Activated naive CD4-positive, alpha-beta T cell treated with anti-CD3 and anti-CD28 coated beads, Interleukin-2, amount 50 U/mL, for 72 hours (primary cell): ENCODE measurements around the gene PTP4A2. TPM values are rescaled to one million over a fixed set of nuclear protein-coding genes. Genes with fewer than 3 reads are reported as not detected.
"Not testable (repeated sequence)": the region's sequence is repeated elsewhere in the genome, so short reads cannot be mapped to it uniquely, and the experiment has no call there.

ENCODE experiments used
- ATAC-seq, 2 donors: fragments of 150-1000 bp; cut with Tn5 transposase; 2 replicates each; pipeline ENCODE4 v1.10.0; 2021; ENCODE audit warnings: mild to moderate bottlenecking in 2 of 2, moderate library complexity in 2 of 2
- DNase-seq, 2 donors: peaks; one replicate each; pipeline ENCODE4 v3.0.0; 2021 to 2022; ENCODE audit warnings: low spot score in 2 of 2
- H3K27ac Mint-ChIP-seq, 2 donors: one replicate each; pipeline ENCODE4 v1.8.0; 2022; ENCODE audit warnings: mild to moderate bottlenecking in 2 of 2, mixed read lengths in 2 of 2
- H3K36me3 Mint-ChIP-seq, 2 donors: one replicate each; pipeline ENCODE4 v1.8.0; 2022; ENCODE audit warnings: mixed read lengths in 2 of 2
- H3K9me3 Mint-ChIP-seq, 2 donors: one replicate each; pipeline ENCODE4 v1.8.0; 2022; ENCODE audit warnings: mixed read lengths in 2 of 2
- total RNA-seq, 2 donors: library from RNA; stranded (reverse); gene quantifications; one replicate each; pipeline ENCODE4 v1.2.3, GENCODE V29; 2022

The PTP4A2 gene
- total RNA-seq, 2 donors from 2014 or later = 216 to 408 TPM

- no peaks in the 10 kb centered on the region for H3K9me3 Mint-ChIP-seq
- DNase-seq (peak; percentile 78 to 85), ATAC-seq (peak; percentile 89)
- H3K36me3 Mint-ChIP-seq = no peaks in the 10 kb centered on the region
- H3K27ac Mint-ChIP-seq = peak overlapping the region; percentile 91 to 95
Measured at GRCh38 chr1:31955917-31956736, 18.0 kb upstream of the PTP4A2 start.

- Mint-ChIP-seq H3K9me3 (no peaks in the 10 kb centered on the region), H3K36me3 (no peaks in the 10 kb centered on the region), H3K27ac (peak overlapping the region; percentile 44 to 79)
- DNase-seq (no peak), ATAC-seq (no peak)
Measured at GRCh38 chr1:31954607-31955283, 16.6 kb upstream of the PTP4A2 start.

GRCh38 chr1:31952825-31953220 lies 14.7 kb upstream of the PTP4A2 start:
- Mint-ChIP-seq H3K27ac (no peak overlapping the region), H3K36me3 (no peaks in the 10 kb centered on the region), H3K9me3 (no peaks in the 10 kb centered on the region)
- DNase-seq (no peak), ATAC-seq (no peak)

- DNase-seq = no peak
- no peaks in the 10 kb centered on the region for H3K36me3 Mint-ChIP-seq
- H3K27ac Mint-ChIP-seq = no peak overlapping the region
- no peak for ATAC-seq
- no peaks in the 10 kb centered on the region for H3K9me3 Mint-ChIP-seq
Measured at GRCh38 chr1:31951276-31951675, 13.1 kb upstream of the PTP4A2 start.

GRCh38 chr1:31949862-31950261 lies 11.7 kb upstream of the PTP4A2 start:
- no peaks in the 10 kb centered on the region for H3K9me3 Mint-ChIP-seq
- ATAC-seq (peak in 1 of 2 donors; percentile 33), DNase-seq (no peak)
- no peak overlapping the region for H3K27ac Mint-ChIP-seq
- H3K36me3 Mint-ChIP-seq = no peaks in the 10 kb centered on the region

- not testable (repeated sequence) for ATAC-seq, H3K27ac Mint-ChIP-seq, H3K9me3 Mint-ChIP-seq
Measured at GRCh38 chr1:31945677-31946076, 7.5 kb upstream of the PTP4A2 start.

GRCh38 chr1:31944205-31945089 lies 6.3 kb upstream of the PTP4A2 start:
- Mint-ChIP-seq H3K9me3 (no peaks in the 10 kb centered on the region), H3K36me3 (no peaks in the 10 kb centered on the region), H3K27ac (peak overlapping the region; percentile 79 to 92)
- ATAC-seq = peak; percentile 41 to 67
- peak in 1 of 2 donors; percentile 84 for DNase-seq

More at GRCh38 chr1:31945677-31946076, 7.5 kb upstream of the PTP4A2 start:
- not testable (repeated sequence) for H3K36me3 Mint-ChIP-seq, DNase-seq

GRCh38 chr1:31943546-31944184 lies 5.5 kb upstream of the PTP4A2 start:
- DNase-seq (no peak), ATAC-seq (peak; percentile 49 to 55)
- no peaks in the 10 kb centered on the region for H3K9me3 Mint-ChIP-seq
- no peaks in the 10 kb centered on the region for H3K36me3 Mint-ChIP-seq
- peak overlapping the region; percentile 79 to 91 for H3K27ac Mint-ChIP-seq

GRCh38 chr1:31942061-31942460 lies 3.9 kb upstream of the PTP4A2 start:
- H3K27ac Mint-ChIP-seq = peak overlapping the region in 1 of 2 donors; percentile 72
- not testable (repeated sequence) for DNase-seq, ATAC-seq, H3K36me3 Mint-ChIP-seq, H3K9me3 Mint-ChIP-seq

GRCh38 chr1:31939484-31940329 lies 1.5 kb upstream of the PTP4A2 start:
- H3K36me3 Mint-ChIP-seq = peaks cover 17 to 30% of the 10 kb centered on the region in 2 donors
- peak; percentile 62 to 66 for ATAC-seq

GRCh38 chr1:31937300-31938183 lies 626 bp downstream of the PTP4A2 start:
- peaks cover 17 to 35% of the 10 kb centered on the region in 2 donors for H3K36me3 Mint-ChIP-seq
- no peaks in the 10 kb centered on the region for H3K9me3 Mint-ChIP-seq
- H3K27ac Mint-ChIP-seq = peak overlapping the region; percentile 95 to 100
- ATAC-seq (peak; percentile 17 to 22), DNase-seq (peak in 1 of 2 donors; percentile 63)

More at GRCh38 chr1:31939484-31940329, 1.5 kb upstream of the PTP4A2 start:
- H3K9me3 Mint-ChIP-seq = no peaks in the 10 kb centered on the region
- peak overlapping the region; percentile 91 to 96 for H3K27ac Mint-ChIP-seq
- peak; percentile 74 to 81 for DNase-seq

GRCh38 chr1:31936981-31937299 lies 1.2 kb downstream of the PTP4A2 start:
- DNase-seq (no peak), ATAC-seq (no peak)
- Mint-ChIP-seq H3K9me3 (no peaks in the 10 kb centered on the region), H3K36me3 (peaks cover 17 to 35% of the 10 kb centered on the region in 2 donors), H3K27ac (peak overlapping the region; percentile 95 to 100)

- Mint-ChIP-seq H3K9me3 (no peaks in the 10 kb centered on the region), H3K36me3 (peaks cover 17 to 35% of the 10 kb centered on the region in 2 donors), H3K27ac (peak overlapping the region; percentile 95 to 100)
- ATAC-seq = peak in 1 of 2 donors; percentile 15
- no peak for DNase-seq
Measured at GRCh38 chr1:31936278-31936980, 1.7 kb downstream of the PTP4A2 start.
